ENCODE data around the gene CFAP61.

Gene CFAP61

DNA sequence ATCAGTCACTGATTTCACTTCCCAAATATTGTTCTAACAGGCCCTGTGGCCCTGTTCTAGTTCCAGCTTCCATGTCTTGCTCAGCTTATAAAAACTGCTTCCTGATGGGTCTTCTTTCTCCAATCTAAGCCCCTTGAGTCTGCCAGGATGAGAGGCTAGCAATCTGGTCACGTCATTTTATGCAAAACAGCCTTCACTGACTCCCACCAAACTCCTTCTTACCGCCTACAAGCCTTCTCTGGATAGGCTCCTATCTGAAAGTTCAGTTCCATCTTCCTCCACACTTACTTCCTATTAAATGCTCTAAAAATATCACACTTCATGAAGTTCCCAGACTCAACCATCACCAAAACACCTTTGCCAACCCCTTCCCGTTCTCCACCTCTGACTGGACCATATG is 15.6 kb upstream of the CFAP61 start:
- TF ChIP-seq, protein P1, sequence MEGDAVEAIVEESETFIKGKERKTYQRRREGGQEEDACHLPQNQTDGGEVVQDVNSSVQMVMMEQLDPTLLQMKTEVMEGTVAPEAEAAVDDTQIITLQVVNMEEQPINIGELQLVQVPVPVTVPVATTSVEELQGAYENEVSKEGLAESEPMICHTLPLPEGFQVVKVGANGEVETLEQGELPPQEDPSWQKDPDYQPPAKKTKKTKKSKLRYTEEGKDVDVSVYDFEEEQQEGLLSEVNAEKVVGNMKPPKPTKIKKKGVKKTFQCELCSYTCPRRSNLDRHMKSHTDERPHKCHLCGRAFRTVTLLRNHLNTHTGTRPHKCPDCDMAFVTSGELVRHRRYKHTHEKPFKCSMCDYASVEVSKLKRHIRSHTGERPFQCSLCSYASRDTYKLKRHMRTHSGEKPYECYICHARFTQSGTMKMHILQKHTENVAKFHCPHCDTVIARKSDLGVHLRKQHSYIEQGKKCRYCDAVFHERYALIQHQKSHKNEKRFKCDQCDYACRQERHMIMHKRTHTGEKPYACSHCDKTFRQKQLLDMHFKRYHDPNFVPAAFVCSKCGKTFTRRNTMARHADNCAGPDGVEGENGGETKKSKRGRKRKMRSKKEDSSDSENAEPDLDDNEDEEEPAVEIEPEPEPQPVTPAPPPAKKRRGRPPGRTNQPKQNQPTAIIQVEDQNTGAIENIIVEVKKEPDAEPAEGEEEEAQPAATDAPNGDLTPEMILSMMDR (IDR thresholded peaks at IDR 0.05; ENCODE audit: low read length, missing control alignments): no peak
- no peak overlapping the region for H3K4me3 ChIP-seq (replicated peaks; ENCODE audit: low read depth, low read length)
- DNase-seq (ENCODE audit: low read depth): no peak

DNA sequence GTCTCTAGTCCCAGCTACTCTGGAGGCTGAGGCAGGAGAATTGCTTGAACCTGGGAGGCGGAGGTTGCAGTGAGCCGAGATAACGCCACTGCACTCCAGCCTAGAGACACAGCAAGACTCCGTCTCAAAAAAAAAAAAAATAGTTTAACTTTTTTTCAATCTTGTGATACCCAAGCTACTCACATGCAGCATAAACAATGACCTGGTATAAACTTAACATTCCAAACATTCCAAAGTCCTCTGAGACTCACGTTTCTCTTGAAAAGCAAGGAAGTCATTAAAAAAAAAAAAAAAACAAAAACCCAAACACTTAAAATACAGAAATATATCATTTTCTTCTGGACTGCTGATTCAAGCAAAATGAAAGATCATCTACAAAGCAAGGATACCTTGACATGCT is 14.4 kb upstream of the CFAP61 start:
- peak; percentile 64 for DNase-seq (ENCODE audit: low read depth)

GRCh38 chr20:20038586-20038985 is 13.7 kb upstream of the CFAP61 start:
- no peak overlapping the region for H3K4me3 ChIP-seq (replicated peaks; ENCODE audit: low read depth, low read length)
- TF ChIP-seq, protein P1 (IDR thresholded peaks at IDR 0.05; ENCODE audit: low read length, missing control alignments): no peak
- DNase-seq (ENCODE audit: low read depth): no peak

More for the DNA sequence above, 14.4 kb upstream of the CFAP61 start:
- TF ChIP-seq, protein P1 (IDR thresholded peaks at IDR 0.05; ENCODE audit: low read length, missing control alignments): no peak
- no peak overlapping the region for H3K4me3 ChIP-seq (replicated peaks; ENCODE audit: low read depth, low read length)

- DNase-seq (ENCODE audit: low read depth): no peak
- no peak overlapping the region for H3K4me3 ChIP-seq (replicated peaks; ENCODE audit: low read depth, low read length)
- TF ChIP-seq, protein P1 (IDR thresholded peaks at IDR 0.05; ENCODE audit: low read length, missing control alignments): no peak
These were observed 12.5 kb upstream of the CFAP61 start for GRCh38 chr20:20039752-20040387.

- TF ChIP-seq, protein P1 (IDR thresholded peaks at IDR 0.05; ENCODE audit: low read length, missing control alignments): no peak
- peak overlapping the region; percentile 98 for H3K4me3 ChIP-seq (replicated peaks; ENCODE audit: low read depth, low read length)
- DNase-seq (ENCODE audit: low read depth): no peak
These were observed 612 bp upstream of the CFAP61 start for GRCh38 chr20:20051767-20052073.

GRCh38 chr20:20060234-20060998 is 8.1 kb downstream of the CFAP61 start:
- DNase-seq (ENCODE audit: low read depth): no peak
- H3K4me3 ChIP-seq (replicated peaks; ENCODE audit: low read depth, low read length): no peak overlapping the region
- TF ChIP-seq, protein P1 (IDR thresholded peaks at IDR 0.05; ENCODE audit: low read length, missing control alignments): no peak

Measured in fibroblast of pulmonary artery (primary cell).